NT2/D1 (cell line): ENCODE results near the gene NUP133.

ENCODE experiments used
- SUZ12 ChIP-seq: IDR thresholded peaks from 2 replicates; pipeline ENCODE4 v1.6.1; 2011; ENCODE audit not compliant: insufficient read length, insufficient read depth; ENCODE audit errors: extremely low read depth
- YY1 ChIP-seq: IDR thresholded peaks from 2 replicates; pipeline ENCODE4 v1.6.1; 2011; ENCODE audit not compliant: insufficient read length, insufficient read depth
- ZNF274 ChIP-seq: IDR thresholded peaks from 2 replicates; pipeline ENCODE4 v1.6.1; 2011; ENCODE audit warnings: mild to moderate bottlenecking, low read depth, low read length

DNA sequence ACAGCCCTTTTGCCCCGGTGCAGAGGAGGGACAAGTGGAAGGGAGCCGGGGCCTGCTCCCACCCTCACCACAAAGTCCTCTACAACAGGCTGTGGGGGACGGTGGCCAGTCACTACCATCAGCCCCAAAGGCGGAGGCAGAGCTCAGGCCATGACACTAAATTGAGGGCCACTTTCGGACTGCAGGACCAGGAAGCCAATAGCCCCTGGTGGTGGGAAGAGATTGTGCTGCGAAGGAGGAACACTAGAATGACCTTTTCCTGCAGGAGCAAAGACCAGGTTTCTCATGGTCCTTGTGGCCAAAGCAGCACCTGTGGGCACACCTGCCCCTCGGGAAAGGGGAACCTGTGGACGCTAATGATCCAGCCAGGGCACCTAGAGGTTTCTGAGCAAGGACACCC, 104.6 kb downstream of the NUP133 start:
- TF ChIP-seq ZNF274 (no peak), YY1 (no peak), SUZ12 (no peak)
